H9 (cell line): ENCODE data around the gene ORC1. TPM values are rescaled to one million over a fixed set of nuclear protein-coding genes. Genes with fewer than 3 reads are reported as not detected.

Source experiments
- DNase-seq: peaks from one replicate; pipeline ENCODE4 v3.0.0-alpha.2; 2017
- H2AFZ ChIP-seq: one replicate; pipeline ENCODE4 v1.6.1; 2013; ENCODE audit warnings: mild to moderate bottlenecking, low read length, control low read depth, moderate library complexity
- H2AK5ac ChIP-seq: 2 replicates; pipeline ENCODE4 v1.6.1; 2013; ENCODE audit warnings: low read length, control low read depth, mixed read lengths; ENCODE audit not compliant: insufficient read length
- H2BK120ac ChIP-seq: one replicate; pipeline ENCODE4 v1.6.1; 2013; ENCODE audit warnings: low read depth, mild to moderate bottlenecking, low read length, control low read depth, inconsistent platforms; ENCODE audit not compliant: poor library complexity, severe bottlenecking
- H2BK12ac ChIP-seq: 2 replicates; pipeline ENCODE4 v1.6.1; 2013; ENCODE audit warnings: low read length, control low read depth, mixed read lengths, low read depth; ENCODE audit not compliant: insufficient read length
- H2BK15ac ChIP-seq: 2 replicates; pipeline ENCODE4 v1.6.1; 2013; ENCODE audit warnings: low read depth, low read length, control low read depth
- H2BK20ac ChIP-seq: one replicate; pipeline ENCODE4 v1.6.1; 2013; ENCODE audit warnings: low read depth, mild to moderate bottlenecking, low read length, control low read depth, inconsistent platforms; ENCODE audit not compliant: poor library complexity, severe bottlenecking
- H2BK5ac ChIP-seq: 2 replicates; pipeline ENCODE4 v1.6.1; 2013; ENCODE audit warnings: low read length, control low read depth, mixed read lengths; ENCODE audit not compliant: insufficient read length
- H3K14ac ChIP-seq: 2 replicates; pipeline ENCODE4 v1.6.1; 2013; ENCODE audit warnings: low read length, control low read depth; ENCODE audit not compliant: insufficient read depth
- H3K18ac ChIP-seq: 2 replicates; pipeline ENCODE4 v1.6.1; 2013; ENCODE audit warnings: low read depth, mild to moderate bottlenecking, mixed read lengths, low read length, control low read depth; ENCODE audit not compliant: insufficient read length
- H3K23ac ChIP-seq: 2 replicates; pipeline ENCODE4 v1.6.1; 2013; ENCODE audit warnings: low read length, control low read depth, mixed read lengths, low read depth; ENCODE audit not compliant: insufficient read length
- H3K23me2 ChIP-seq: 2 replicates; pipeline ENCODE4 v1.6.1; 2013; ENCODE audit warnings: low read depth, mild to moderate bottlenecking, mixed read lengths, low read length, control low read depth; ENCODE audit not compliant: insufficient read length, poor library complexity, severe bottlenecking
- H3K27ac ChIP-seq: 2 replicates; pipeline ENCODE4 v1.5.1; 2013; ENCODE audit warnings: low read length, control low read depth, mixed read lengths, low read depth; ENCODE audit not compliant: insufficient read length
- H3K27me3 ChIP-seq: 2 replicates; pipeline ENCODE4 v1.6.1; 2013; ENCODE audit warnings: low read length, control low read depth, inconsistent platforms; ENCODE audit not compliant: insufficient read depth
- H3K4ac ChIP-seq: 2 replicates; pipeline ENCODE4 v1.6.1; 2013; ENCODE audit warnings: low read depth, mild to moderate bottlenecking, control low read depth, inconsistent platforms, low read length, moderate library complexity
- H3K4me1 ChIP-seq: 2 replicates; pipeline ENCODE4 v1.6.1; 2013; ENCODE audit warnings: low read length, control low read depth, inconsistent platforms; ENCODE audit not compliant: insufficient read depth
- H3K4me2 ChIP-seq: 2 replicates; pipeline ENCODE4 v1.6.1; 2013; ENCODE audit warnings: low read length, control low read depth, mixed read lengths; ENCODE audit not compliant: insufficient read length, insufficient read depth
- H3K56ac ChIP-seq: 2 replicates; pipeline ENCODE4 v1.6.1; 2013; ENCODE audit warnings: low read depth, mild to moderate bottlenecking, mixed read lengths, low read length, control low read depth; ENCODE audit not compliant: insufficient read length
- H3K79me1 ChIP-seq: 2 replicates; pipeline ENCODE4 v1.6.1; 2013; ENCODE audit warnings: low read depth, mild to moderate bottlenecking, moderate library complexity, low read length, control low read depth, inconsistent platforms; ENCODE audit not compliant: insufficient read depth, poor library complexity, severe bottlenecking
- H3K79me2 ChIP-seq: 2 replicates; pipeline ENCODE4 v1.6.1; 2013; ENCODE audit warnings: low read length, control low read depth, inconsistent platforms; ENCODE audit not compliant: insufficient read depth
- H3K9ac ChIP-seq: 2 replicates; pipeline ENCODE4 v1.6.1; 2013; ENCODE audit warnings: low read length, control low read depth, mixed read lengths; ENCODE audit not compliant: insufficient read length; ENCODE audit errors: extremely low read depth
- H3K9me3 ChIP-seq: one replicate; pipeline ENCODE4 v1.6.1; 2013; ENCODE audit warnings: low read depth, low read length, inconsistent platforms; ENCODE audit not compliant: control insufficient read depth
- H3T11ph ChIP-seq: one replicate; pipeline ENCODE4 v1.6.1; 2013; ENCODE audit warnings: mild to moderate bottlenecking, low read length, control low read depth, inconsistent platforms
- H4K20me1 ChIP-seq: one replicate; pipeline ENCODE4 v1.6.1; 2013; ENCODE audit not compliant: control insufficient read depth, insufficient read length, insufficient read depth
- H4K5ac ChIP-seq: 2 replicates; pipeline ENCODE4 v1.6.1; 2013; ENCODE audit warnings: low read depth, mild to moderate bottlenecking, mixed read lengths, low read length, control low read depth; ENCODE audit not compliant: insufficient read length
- H4K8ac ChIP-seq: replicated peaks from 2 replicates; pipeline ENCODE4 v1.6.1; 2013; ENCODE audit warnings: low read length, control low read depth, mixed read lengths, low read depth; ENCODE audit not compliant: insufficient read length
- H4K91ac ChIP-seq: 2 replicates; pipeline ENCODE4 v1.6.1; 2013; ENCODE audit warnings: low read depth, mild to moderate bottlenecking, moderate library complexity, mixed read lengths, low read length, control low read depth; ENCODE audit not compliant: insufficient read length
- H3K27ac Mint-ChIP-seq, 3 experiments: 2 replicates in 2 of 3; 3 replicates in 1 of 3; pipeline ENCODE4 v1.8.0; 2020 to 2021; ENCODE audit warnings: mixed read lengths in 3 of 3, mild to moderate bottlenecking in 1 of 3, moderate library complexity in 1 of 3
- H3K27me3 Mint-ChIP-seq: 2 replicates; pipeline ENCODE4 v1.8.0; 2021; ENCODE audit warnings: low read depth, mild to moderate bottlenecking, moderate library complexity, mixed read lengths
- H3K36me3 Mint-ChIP-seq, 3 experiments: 2 replicates in 2 of 3; 3 replicates in 1 of 3; pipeline ENCODE4 v1.8.0; 2020 to 2021; ENCODE audit warnings: low read depth in 3 of 3, mixed read lengths in 3 of 3; ENCODE audit not compliant: insufficient read depth in 1 of 3
- H3K4me1 Mint-ChIP-seq, 2 experiments: 2 replicates each; pipeline ENCODE4 v1.8.0; 2020; ENCODE audit warnings: mixed read lengths in 2 of 2
- H3K4me3 Mint-ChIP-seq, 2 experiments: 2 replicates in 1 of 2; 3 replicates in 1 of 2; pipeline ENCODE4 v1.8.0; 2020 to 2021; ENCODE audit warnings: mild to moderate bottlenecking in 2 of 2, mixed read lengths in 2 of 2, moderate library complexity in 1 of 2
- H3K9me3 Mint-ChIP-seq, 2 experiments: 2 replicates in 1 of 2; 3 replicates in 1 of 2; pipeline ENCODE4 v1.8.0; 2020; ENCODE audit warnings: mild to moderate bottlenecking in 2 of 2, mixed read lengths in 2 of 2, moderate library complexity in 1 of 2
- WGBS: extraction: QIAGEN DNeasy Blood & Tissue Kit; methylation state at CpG from one replicate; pipeline ENCODE4 v1.1.7; 2013; ENCODE audit warnings: missing lambda C conversion rate, low lambda C conversion rate, mixed read lengths; ENCODE audit not compliant: insufficient read length; ENCODE audit errors: extremely low coverage; 5-methylcytosine and 5-hydroxymethylcytosine counted together
- total RNA-seq: library from RNA; stranded (reverse); gene quantifications from 2 replicates; pipeline ENCODE4 v1.2.1, GENCODE V29; 2021
- TF ChIP-seq, protein P1 (sequence below): fragments of 200-600 bp; sonication (generic); conservative IDR thresholded peaks from 3 replicates; pipeline ENCODE4 v1.8.0; 2021; ENCODE audit warnings: antibody characterized with exemption, mild to moderate bottlenecking

Gene ORC1
- total RNA-seq, 1 experiment from 2014 or later, result 46.4 TPM

GRCh38 chr1:52444463-52444862, 40.2 kb upstream of the ORC1 start:
- Histone ChIP-seq H3K23me2 (no peaks in the 10 kb centered on the region), H4K8ac (no peak overlapping the region), H3K4me1 (no peaks in the 10 kb centered on the region), H3K9ac (no peak overlapping the region), H3K9me3 (no peaks in the 10 kb centered on the region), H3K14ac (no peak overlapping the region), H3K4me2 (no peak overlapping the region), H2BK20ac (no peak overlapping the region), H2BK5ac (no peak overlapping the region), H2AK5ac (no peak overlapping the region), H3K79me2 (no peaks in the 10 kb centered on the region), H4K20me1 (no peaks in the 10 kb centered on the region), H3K18ac (no peak overlapping the region), H3K27me3 (no peaks in the 10 kb centered on the region; the same call in 1 of the 2 replicates), H3K79me1 (no peaks in the 10 kb centered on the region), H3T11ph (no peak overlapping the region), H4K5ac (no peak overlapping the region), H3K23ac (no peak overlapping the region), H3K4ac (no peak overlapping the region), H3K27ac (no peak overlapping the region), H2BK120ac (no peak overlapping the region), H4K91ac (no peak overlapping the region), H2BK12ac (no peak overlapping the region), H2BK15ac (no peak overlapping the region), H3K56ac (no peak overlapping the region), H2AFZ (no peak overlapping the region)
- Mint-ChIP-seq H3K9me3 (no peaks in the 10 kb centered on the region; a peak in 1 of 5 replicates), H3K27me3 (no peaks in the 10 kb centered on the region), H3K4me3 (no peak overlapping the region), H3K27ac (no peak overlapping the region), H3K4me1 (no peaks in the 10 kb centered on the region), H3K36me3 (peaks cover 4 to 33% (median 23%) of the 10 kb centered on the region in 3 experiments; a peak in 5 of 7 replicates)
- no CpG with 5 or more reads among the region's 2 CpGs for WGBS
- TF ChIP-seq, protein P1, sequence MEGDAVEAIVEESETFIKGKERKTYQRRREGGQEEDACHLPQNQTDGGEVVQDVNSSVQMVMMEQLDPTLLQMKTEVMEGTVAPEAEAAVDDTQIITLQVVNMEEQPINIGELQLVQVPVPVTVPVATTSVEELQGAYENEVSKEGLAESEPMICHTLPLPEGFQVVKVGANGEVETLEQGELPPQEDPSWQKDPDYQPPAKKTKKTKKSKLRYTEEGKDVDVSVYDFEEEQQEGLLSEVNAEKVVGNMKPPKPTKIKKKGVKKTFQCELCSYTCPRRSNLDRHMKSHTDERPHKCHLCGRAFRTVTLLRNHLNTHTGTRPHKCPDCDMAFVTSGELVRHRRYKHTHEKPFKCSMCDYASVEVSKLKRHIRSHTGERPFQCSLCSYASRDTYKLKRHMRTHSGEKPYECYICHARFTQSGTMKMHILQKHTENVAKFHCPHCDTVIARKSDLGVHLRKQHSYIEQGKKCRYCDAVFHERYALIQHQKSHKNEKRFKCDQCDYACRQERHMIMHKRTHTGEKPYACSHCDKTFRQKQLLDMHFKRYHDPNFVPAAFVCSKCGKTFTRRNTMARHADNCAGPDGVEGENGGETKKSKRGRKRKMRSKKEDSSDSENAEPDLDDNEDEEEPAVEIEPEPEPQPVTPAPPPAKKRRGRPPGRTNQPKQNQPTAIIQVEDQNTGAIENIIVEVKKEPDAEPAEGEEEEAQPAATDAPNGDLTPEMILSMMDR, result no peak
- DNase-seq, result no peak
